SK-N-SH treated with all-trans-retinoic acid at 6 μM for 48 hours (cell line): Measurements from ENCODE around the gene PDGFB.

Experiments used
- BACH2 ChIP-seq: fragments of 250-450 bp; sonication (Bioruptor Pico); IDR thresholded peaks from 2 replicates; pipeline ENCODE4 v1.9.0; 2021; ENCODE audit warnings: mild to moderate bottlenecking, borderline replicate concordance
- ESRRG ChIP-seq: fragments of 250-450 bp; sonication (Bioruptor Pico); IDR thresholded peaks from 2 replicates; pipeline ENCODE4 v1.6.1; 2021; ENCODE audit warnings: mild to moderate bottlenecking
- GLIS3 ChIP-seq: fragments of 250-450 bp; sonication (Bioruptor Pico); IDR thresholded peaks from 2 replicates; pipeline ENCODE4 v1.5.0; 2020; ENCODE audit warnings: mild to moderate bottlenecking, moderate library complexity
- ISL1 ChIP-seq: fragments of 250-450 bp; sonication (Bioruptor Pico); IDR thresholded peaks from 2 replicates; pipeline ENCODE4 v2.1.2; 2022; ENCODE audit warnings: mild to moderate bottlenecking, moderate library complexity
- POU6F1 ChIP-seq: fragments of 250-450 bp; sonication (Bioruptor Pico); IDR thresholded peaks from 2 replicates; pipeline ENCODE4 v1.8.0; 2021; ENCODE audit warnings: low read depth, mild to moderate bottlenecking, moderate library complexity, borderline replicate concordance
- RARB ChIP-seq: fragments of 250-450 bp; sonication (Bioruptor Pico); IDR thresholded peaks from 2 replicates; pipeline ENCODE4 v1.8.0; 2021; ENCODE audit warnings: mild to moderate bottlenecking, moderate library complexity
- ZFP3 ChIP-seq: fragments of 250-450 bp; sonication (Bioruptor Pico); IDR thresholded peaks from 2 replicates; pipeline ENCODE4 v1.5.0; 2020; ENCODE audit warnings: mild to moderate bottlenecking, moderate library complexity
- ZFP30 ChIP-seq: fragments of 450-650 bp; formaldehyde crosslinking; IDR thresholded peaks from 2 replicates; pipeline ENCODE4 v1.5.0; 2022; ENCODE audit warnings: mild to moderate bottlenecking, moderate library complexity
- ZNF565 ChIP-seq: fragments of 450-650 bp; formaldehyde crosslinking; conservative IDR thresholded peaks from 2 replicates; pipeline ENCODE4 v1.5.0; 2020; ENCODE audit warnings: low read depth, mild to moderate bottlenecking, moderate library complexity
- ZNF70 ChIP-seq: fragments of 450-650 bp; formaldehyde crosslinking; IDR thresholded peaks from 2 replicates; pipeline ENCODE4 v1.5.0; 2020; ENCODE audit warnings: mild to moderate bottlenecking, moderate library complexity
- TF ChIP-seq, protein P1 (sequence below): fragments of 250-450 bp; sonication (Bioruptor Pico); IDR thresholded peaks from 2 replicates; pipeline ENCODE4 v1.8.0; 2020; ENCODE audit warnings: mild to moderate bottlenecking, moderate library complexity, borderline replicate concordance
- TF ChIP-seq, protein P2 (sequence below): fragments of 250-450 bp; sonication (Bioruptor Pico); IDR thresholded peaks from 2 replicates; pipeline ENCODE4 v1.5.1; 2020; ENCODE audit warnings: low read depth, mild to moderate bottlenecking, moderate library complexity
- TF ChIP-seq, protein P3 (sequence below): fragments of 250-450 bp; sonication (Bioruptor Pico); IDR thresholded peaks from 2 replicates; pipeline ENCODE4 v1.5.1; 2021; ENCODE audit warnings: mild to moderate bottlenecking, moderate library complexity

- no peak for TF ChIP-seq ZFP30 (CRISPR knock-in tag)
- TF ChIP-seq BACH2 (CRISPR knock-in tag) = no peak
- TF ChIP-seq, protein P1, sequence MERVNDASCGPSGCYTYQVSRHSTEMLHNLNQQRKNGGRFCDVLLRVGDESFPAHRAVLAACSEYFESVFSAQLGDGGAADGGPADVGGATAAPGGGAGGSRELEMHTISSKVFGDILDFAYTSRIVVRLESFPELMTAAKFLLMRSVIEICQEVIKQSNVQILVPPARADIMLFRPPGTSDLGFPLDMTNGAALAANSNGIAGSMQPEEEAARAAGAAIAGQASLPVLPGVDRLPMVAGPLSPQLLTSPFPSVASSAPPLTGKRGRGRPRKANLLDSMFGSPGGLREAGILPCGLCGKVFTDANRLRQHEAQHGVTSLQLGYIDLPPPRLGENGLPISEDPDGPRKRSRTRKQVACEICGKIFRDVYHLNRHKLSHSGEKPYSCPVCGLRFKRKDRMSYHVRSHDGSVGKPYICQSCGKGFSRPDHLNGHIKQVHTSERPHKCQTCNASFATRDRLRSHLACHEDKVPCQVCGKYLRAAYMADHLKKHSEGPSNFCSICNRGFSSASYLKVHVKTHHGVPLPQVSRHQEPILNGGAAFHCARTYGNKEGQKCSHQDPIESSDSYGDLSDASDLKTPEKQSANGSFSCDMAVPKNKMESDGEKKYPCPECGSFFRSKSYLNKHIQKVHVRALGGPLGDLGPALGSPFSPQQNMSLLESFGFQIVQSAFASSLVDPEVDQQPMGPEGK = no peak
- TF ChIP-seq GLIS3 (CRISPR knock-in tag) = no peak
- TF ChIP-seq RARB = no peak
- TF ChIP-seq ESRRG = no peak
- TF ChIP-seq, protein P2, sequence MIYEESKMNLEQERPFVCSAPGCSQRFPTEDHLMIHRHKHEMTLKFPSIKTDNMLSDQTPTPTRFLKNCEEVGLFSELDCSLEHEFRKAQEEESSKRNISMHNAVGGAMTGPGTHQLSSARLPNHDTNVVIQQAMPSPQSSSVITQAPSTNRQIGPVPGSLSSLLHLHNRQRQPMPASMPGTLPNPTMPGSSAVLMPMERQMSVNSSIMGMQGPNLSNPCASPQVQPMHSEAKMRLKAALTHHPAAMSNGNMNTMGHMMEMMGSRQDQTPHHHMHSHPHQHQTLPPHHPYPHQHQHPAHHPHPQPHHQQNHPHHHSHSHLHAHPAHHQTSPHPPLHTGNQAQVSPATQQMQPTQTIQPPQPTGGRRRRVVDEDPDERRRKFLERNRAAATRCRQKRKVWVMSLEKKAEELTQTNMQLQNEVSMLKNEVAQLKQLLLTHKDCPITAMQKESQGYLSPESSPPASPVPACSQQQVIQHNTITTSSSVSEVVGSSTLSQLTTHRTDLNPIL = no peak
- TF ChIP-seq ZFP3 (CRISPR knock-in tag) = no peak
- TF ChIP-seq, protein P3, sequence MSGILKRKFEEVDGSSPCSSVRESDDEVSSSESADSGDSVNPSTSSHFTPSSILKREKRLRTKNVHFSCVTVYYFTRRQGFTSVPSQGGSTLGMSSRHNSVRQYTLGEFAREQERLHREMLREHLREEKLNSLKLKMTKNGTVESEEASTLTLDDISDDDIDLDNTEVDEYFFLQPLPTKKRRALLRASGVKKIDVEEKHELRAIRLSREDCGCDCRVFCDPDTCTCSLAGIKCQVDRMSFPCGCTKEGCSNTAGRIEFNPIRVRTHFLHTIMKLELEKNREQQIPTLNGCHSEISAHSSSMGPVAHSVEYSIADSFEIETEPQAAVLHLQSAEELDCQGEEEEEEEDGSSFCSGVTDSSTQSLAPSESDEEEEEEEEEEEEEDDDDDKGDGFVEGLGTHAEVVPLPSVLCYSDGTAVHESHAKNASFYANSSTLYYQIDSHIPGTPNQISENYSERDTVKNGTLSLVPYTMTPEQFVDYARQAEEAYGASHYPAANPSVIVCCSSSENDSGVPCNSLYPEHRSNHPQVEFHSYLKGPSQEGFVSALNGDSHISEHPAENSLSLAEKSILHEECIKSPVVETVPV = no peak
- TF ChIP-seq ZNF565 (CRISPR knock-in tag) = no peak
- TF ChIP-seq POU6F1 (CRISPR knock-in tag) = no peak
- no peak for TF ChIP-seq ZNF70 (CRISPR knock-in tag)
- no peak for TF ChIP-seq ISL1 (CRISPR knock-in tag)
These were observed 35.5 kb upstream of the PDGFB start for GRCh38 chr22:39280250-39280649.
